ENCODE results near the gene ABCC10.

DNA sequence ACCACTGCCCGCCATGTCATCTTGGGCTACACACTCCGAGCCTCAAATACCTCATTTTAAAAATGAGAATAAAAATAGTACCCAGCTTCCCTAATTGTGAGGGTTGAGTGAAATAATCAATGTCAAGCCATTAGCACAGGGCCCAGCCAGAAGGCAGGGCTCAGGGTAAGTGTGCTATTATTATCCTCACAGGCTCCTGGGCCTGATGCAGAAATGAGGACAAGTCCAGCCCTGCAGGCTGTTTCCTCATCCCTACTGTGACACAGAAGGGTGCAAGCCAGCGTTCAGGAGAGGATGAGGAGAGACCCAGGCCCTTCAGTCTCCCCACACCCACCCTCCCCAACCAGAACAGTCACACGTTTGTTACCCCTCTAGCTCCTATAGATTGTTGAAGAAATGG lies 24.0 kb downstream of the ABCC10 start:
- TF ChIP-seq CTCF (IDR thresholded peaks at IDR 0.05; ENCODE audit: low read length) (no peak), EZH2 (optimal IDR thresholded peaks at IDR 0.05; ENCODE audit: low read depth, low read length) (no peak)

Measured in MM.1S (cell line).